Thyroid gland (tissue), 4 donors: ENCODE measurements around the gene C11orf16.

Experiments used
- POLR2A ChIP-seq, 2 donors: fragments of 450-650 bp; IDR thresholded peaks; one replicate each; pipeline ENCODE4 v1.6.1; 2017; ENCODE audit warnings: antibody characterized with exemption in 2 of 2, mild to moderate bottlenecking in 2 of 2, moderate library complexity in 1 of 2
- TF ChIP-seq, protein P1 (sequence below), 6 experiments: fragments of 200-600 bp in 3 of 6; fragments of 450-650 bp in 3 of 6; sonication (generic) in 3 of 6; IDR thresholded peaks; one replicate each; pipeline ENCODE4 v1.5.1; 2016 to 2019; ENCODE audit warnings: antibody characterized with exemption in 6 of 6, mild to moderate bottlenecking in 2 of 6, inconsistent platforms in 1 of 6, moderate library complexity in 1 of 6

DNA sequence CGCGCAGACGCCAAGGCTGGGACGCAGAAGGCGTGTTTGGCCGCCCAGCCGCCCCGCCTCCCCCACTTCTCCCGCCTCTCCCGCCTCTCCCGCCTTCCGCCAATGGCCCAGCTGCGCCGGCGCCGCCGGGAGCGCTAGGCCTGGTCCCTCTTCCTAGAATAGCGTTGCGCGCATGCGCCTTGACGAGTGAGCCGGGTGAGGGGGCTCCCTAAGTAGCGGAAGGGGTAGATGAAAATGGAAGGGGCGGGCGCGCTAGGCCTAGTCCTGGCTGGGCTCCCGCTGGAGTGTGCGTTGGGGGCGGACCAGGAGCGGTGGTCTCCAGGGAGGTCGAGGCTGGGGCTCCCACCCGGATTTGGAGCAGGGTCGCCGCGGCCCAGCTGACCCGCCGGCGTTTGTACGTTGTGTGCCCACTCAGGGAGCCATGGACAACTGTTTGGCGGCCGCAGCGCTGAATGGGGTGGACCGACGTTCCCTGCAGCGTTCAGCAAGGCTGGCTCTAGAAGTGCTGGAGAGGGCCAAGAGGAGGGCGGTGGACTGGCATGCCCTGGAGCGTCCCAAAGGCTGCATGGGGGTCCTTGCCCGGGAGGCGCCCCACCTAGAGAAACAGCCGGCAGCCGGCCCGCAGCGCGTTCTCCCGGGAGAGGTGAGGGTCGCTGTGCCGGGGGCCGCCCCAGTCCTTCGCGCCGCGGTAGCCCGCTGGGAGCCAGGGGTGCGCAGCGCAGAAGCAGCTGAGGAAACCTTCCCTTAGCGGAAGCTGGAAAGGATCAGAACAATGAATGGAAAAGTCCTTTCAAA, 21.5 kb downstream of the C11orf16 start, which contains the start of gene AKIP1:
- TF ChIP-seq, protein P1, sequence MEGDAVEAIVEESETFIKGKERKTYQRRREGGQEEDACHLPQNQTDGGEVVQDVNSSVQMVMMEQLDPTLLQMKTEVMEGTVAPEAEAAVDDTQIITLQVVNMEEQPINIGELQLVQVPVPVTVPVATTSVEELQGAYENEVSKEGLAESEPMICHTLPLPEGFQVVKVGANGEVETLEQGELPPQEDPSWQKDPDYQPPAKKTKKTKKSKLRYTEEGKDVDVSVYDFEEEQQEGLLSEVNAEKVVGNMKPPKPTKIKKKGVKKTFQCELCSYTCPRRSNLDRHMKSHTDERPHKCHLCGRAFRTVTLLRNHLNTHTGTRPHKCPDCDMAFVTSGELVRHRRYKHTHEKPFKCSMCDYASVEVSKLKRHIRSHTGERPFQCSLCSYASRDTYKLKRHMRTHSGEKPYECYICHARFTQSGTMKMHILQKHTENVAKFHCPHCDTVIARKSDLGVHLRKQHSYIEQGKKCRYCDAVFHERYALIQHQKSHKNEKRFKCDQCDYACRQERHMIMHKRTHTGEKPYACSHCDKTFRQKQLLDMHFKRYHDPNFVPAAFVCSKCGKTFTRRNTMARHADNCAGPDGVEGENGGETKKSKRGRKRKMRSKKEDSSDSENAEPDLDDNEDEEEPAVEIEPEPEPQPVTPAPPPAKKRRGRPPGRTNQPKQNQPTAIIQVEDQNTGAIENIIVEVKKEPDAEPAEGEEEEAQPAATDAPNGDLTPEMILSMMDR (IDR thresholded peaks at IDR 0.05): peak in 1 of 6 experiments; percentile 4
- TF ChIP-seq POLR2A (IDR thresholded peaks at IDR 0.05): peak in 1 of 2 donors; percentile 80
